Stimulated activated naive CD8-positive, alpha-beta T cell treated with anti-CD3 and anti-CD28 coated beads, Interleukin-15, Interleukin-2, amounts not matched to agents 100 U/mL and 50 U/mL, for 24 hours (primary cell): ENCODE measurements around the gene TOGARAM2.

Experiments
- ATAC-seq: fragments of 150-1000 bp; cut with Tn5 transposase; one replicate; pipeline ENCODE4 v1.10.0; 2021
- DNase-seq: peaks from one replicate; pipeline ENCODE4 v3.0.0; 2021

The TOGARAM2 gene

GRCh38 chr2:29017716-29018435, 36.8 kb downstream of the TOGARAM2 start:
- ATAC-seq (no peak), DNase-seq (no peak)

DNA sequence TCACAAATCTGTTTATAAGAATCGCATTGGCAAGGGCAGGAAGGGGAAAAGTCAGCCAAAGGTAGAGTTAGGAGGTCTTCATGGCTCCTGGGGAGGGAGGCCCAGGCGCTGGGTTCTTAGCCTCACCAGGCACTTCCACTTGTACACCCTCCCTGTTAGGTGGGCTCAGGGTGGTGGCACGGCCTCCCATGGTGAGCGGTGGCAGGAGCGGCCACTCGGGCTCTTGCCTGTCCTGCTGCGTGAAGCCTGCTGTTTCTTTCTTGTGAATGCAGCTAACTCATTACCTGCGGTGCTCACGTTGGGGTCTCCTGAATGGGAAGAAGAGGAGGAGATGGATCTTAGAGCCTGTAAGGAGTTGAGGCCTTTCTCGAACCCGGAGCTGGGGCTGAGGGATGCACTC, 40.8 kb downstream of the TOGARAM2 start:
- ATAC-seq (no peak), DNase-seq (no peak)

- DNase-seq (no peak), ATAC-seq (no peak)
These were observed 41.6 kb downstream of the TOGARAM2 start for GRCh38 chr2:29022679-29023078.

DNA sequence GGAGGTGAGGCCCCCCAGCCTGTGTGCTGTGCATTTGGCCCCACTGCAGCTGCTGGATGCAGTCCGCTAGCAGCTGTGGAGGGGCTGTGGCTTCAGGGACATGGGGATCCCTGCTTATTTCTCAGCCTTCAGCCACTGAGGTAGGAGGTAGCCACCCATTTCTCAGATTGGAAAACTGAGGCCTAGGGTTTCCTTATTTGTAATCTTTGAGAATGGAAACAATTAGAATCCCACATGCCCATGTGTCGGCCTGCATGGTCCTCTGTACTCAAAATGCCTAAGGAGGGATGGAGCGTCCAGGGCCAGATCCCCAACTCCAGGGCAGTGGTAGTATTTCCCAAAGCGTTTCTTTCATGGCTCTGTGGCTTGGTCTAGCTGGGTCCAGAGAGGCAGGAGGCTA, 42.1 kb downstream of the TOGARAM2 start:
- DNase-seq (no peak), ATAC-seq (no peak)

DNA sequence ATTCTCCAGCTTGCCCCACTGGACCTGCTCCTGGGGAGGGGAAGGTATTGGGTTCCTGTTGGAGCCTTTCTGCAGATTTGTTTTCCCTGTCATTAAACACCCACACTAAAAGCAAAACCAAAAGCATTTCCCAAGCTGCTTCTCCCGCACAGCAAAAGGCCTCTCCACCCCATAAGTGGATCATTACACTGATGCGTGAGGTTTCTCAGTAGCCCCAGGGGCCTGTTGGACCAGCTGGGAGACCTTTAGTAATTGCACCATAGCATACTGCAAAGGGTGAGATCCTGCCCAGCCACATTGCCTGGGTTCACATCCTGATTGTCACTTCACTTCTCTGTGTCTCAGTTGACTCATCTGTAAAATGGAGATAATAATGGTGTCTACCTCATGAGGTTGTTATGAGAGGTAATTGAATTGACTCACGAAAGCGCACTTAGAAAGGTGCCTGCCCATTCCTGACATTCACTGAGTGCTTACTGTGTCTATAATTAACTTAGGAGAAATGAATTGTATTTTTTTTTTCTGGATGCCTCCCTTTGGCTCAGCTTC, 43.9 kb downstream of the TOGARAM2 start:
- ATAC-seq, result no peak

DNA sequence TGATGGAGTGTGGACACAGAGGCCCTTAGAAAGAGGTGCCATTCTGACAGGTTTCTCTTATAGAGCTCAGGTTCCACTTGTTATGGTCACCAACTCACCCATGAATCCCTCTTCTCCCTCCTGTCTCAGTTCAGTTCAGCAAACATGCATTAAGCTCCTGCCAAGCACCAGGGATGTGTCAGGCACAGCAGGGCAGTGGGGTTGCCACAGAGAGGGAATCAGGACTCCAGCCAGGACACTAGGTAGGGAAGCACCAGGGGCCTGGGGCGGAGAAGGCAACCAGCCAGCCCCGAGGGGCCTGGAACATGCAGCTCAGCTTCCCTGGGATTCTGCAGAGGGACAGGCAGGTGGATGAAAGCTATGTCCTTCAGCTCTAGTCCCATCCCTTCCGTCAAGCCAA, 44.6 kb downstream of the TOGARAM2 start:
- DNase-seq, result no peak
- ATAC-seq, result no peak

More for the DNA sequence above, 43.9 kb downstream of the TOGARAM2 start:
- DNase-seq, result no peak

GRCh38 chr2:29031046-29031445, 49.9 kb downstream of the TOGARAM2 start:
- ATAC-seq (no peak), DNase-seq (no peak)

DNA sequence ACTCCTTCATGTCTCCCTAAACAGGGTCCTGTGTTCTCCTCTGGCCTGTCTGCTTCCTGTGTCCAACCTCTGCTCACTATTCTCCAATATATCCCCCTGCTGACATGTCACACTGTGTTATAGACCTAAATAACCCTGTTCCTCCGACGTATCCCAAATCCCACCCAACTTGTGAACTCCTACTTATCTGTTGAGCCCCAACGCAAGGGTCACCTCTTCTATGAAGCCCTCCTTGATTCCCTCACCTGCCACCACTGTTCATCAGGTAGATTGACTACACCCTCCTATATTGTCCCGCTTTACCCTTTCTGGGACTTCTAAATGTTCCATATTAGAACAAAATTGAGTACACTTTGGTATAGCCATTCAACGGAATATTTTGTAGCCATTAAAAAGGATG, 51.1 kb downstream of the TOGARAM2 start:
- DNase-seq (no peak), ATAC-seq (no peak)

GRCh38 chr2:29033172-29033571, 52.1 kb downstream of the TOGARAM2 start:
- ATAC-seq (no peak), DNase-seq (no peak)

DNA sequence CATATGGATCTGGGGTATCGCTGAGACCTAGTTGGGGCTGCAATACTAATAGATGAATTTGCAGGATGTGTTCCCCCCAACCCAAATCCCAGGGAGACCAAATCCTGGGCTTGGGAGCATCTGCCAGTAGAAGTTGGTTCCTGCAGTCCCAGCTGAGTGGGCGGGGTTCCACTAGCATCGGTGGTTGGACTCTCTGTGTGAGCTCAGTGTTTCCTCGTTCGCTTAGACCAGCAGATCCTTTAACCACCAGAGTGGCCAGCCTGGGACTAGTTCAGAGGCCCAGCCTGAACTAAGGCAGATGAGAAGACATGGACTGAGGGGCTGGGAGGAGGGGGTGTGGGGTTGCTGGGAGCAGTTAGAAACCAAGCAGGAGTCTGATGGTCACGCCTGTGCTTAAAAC, 52.6 kb downstream of the TOGARAM2 start:
- ATAC-seq (peak; percentile 9), DNase-seq (no peak)

- no peak for DNase-seq
- no peak for ATAC-seq
These were observed 54.1 kb downstream of the TOGARAM2 start for GRCh38 chr2:29035016-29035745.

DNA sequence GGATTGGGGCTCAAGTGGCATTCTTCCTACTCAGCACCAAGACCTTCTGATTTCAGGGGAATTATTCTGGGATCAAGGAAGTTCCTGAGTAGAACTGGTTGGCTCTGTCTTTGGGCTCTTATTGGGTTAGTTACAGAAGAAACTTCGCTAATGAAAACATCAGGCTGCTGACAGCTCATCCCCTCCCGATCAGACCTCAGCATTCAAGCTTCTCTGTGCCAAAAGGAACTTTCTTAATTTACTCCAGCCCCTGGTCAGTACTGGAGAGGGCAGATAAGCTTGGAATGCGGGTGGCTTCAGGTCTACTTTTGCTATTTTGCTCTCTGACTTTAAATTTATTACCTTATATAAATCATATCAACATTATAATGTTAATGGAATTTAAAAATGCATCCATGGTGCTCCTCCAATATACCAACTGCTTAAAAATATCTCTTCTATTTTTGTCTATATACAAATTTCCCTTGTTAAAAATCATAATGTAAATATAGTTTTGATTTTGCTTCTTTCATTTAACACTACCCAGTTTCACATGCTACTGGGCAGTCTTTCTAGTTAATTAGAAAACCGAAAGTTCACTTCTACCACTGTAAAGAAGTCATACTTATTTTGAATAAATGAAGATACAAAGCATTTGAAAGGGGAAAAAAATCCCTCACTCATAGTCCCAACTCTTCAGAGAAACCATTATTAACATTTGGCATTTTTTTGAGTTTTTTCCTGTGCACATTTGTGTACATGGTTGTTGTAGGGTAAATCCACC, 58.8 kb downstream of the TOGARAM2 start:
- ATAC-seq, result no peak
- DNase-seq, result no peak

GRCh38 chr2:29040552-29040951, 59.5 kb downstream of the TOGARAM2 start:
- no peak for DNase-seq
- no peak for ATAC-seq

- ATAC-seq, result no peak
- DNase-seq, result no peak
These were observed 60.1 kb downstream of the TOGARAM2 start for GRCh38 chr2:29041161-29041660.

GRCh38 chr2:29042561-29043075, 61.5 kb downstream of the TOGARAM2 start:
- DNase-seq (no peak), ATAC-seq (no peak)

- DNase-seq (no peak), ATAC-seq (no peak)
These were observed 63.4 kb downstream of the TOGARAM2 start for GRCh38 chr2:29044459-29044858.

GRCh38 chr2:29046321-29046720, 65.2 kb downstream of the TOGARAM2 start:
- no peak for ATAC-seq
- DNase-seq, result no peak

DNA sequence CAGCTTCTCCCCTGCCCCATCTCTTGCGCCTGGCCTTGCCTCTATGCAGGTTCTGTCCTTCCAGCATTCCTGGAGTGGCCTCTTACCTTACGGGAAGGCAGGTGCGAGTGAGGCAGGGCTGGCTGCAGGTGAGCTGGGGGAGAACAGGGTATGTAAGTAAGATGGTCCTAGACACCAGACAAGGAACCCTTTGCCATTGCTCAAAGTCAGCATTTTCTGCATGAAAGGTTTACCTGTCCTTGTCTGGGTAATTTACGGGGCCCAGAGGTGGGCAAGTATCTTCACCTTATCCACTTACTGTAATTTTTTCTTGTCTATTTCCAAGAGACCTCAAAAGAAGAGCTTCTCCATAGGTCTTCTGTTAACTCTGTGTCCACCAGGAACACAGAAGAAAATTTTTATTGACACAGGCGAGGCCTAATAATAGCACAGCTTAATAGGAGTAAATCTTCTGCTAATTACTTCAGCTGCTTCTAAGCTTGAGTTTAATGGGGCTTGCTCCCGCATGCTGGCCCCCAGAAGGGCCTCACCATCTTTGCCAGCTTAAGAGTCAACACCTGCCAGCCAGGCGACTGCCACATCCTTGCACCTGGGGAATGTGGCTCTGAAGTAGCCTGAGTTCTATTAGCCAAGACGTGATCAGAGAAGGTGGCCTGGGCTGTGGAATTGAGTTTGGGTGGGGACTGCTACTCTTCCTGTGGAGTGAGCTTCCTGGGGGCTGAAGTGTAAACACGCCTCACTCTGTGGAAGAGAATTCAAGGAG, 66.2 kb downstream of the TOGARAM2 start:
- no peak for ATAC-seq

DNA sequence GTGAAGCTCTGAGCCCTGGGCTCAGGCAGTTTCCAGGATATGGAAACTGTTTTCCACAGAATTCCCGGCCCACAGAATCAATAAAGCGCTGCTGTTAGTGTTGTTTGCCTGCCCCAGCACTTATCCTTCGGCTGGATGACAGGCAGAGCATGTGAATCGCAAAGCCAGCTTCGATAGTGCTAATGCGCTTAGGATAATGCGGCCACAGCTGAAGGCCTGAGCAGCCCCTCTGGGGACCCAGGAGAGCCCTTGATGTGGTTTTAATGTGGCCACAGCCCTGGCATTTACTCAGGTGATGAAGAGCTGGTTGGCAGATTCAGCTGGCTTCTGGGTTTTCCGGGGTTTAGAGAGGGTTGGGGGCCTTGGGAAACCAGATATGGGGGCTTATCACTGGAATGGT, 69.5 kb downstream of the TOGARAM2 start:
- ATAC-seq (no peak), DNase-seq (no peak)

More for the DNA sequence above, 66.2 kb downstream of the TOGARAM2 start:
- no peak for DNase-seq

GRCh38 chr2:29051730-29052129, 70.6 kb downstream of the TOGARAM2 start:
- DNase-seq (no peak), ATAC-seq (no peak)

GRCh38 chr2:29052807-29053206, 71.7 kb downstream of the TOGARAM2 start:
- DNase-seq (no peak), ATAC-seq (no peak)

GRCh38 chr2:29053223-29053622, 72.1 kb downstream of the TOGARAM2 start:
- ATAC-seq, result peak; percentile 44
- no peak for DNase-seq
